ENCODE measurements around the gene OLIG2.

The OLIG2 gene

GRCh38 chr21:33069243-33069642 lies 43.5 kb downstream of the OLIG2 start:
- no peak for DNase-seq

- no peak for DNase-seq
These were observed 43.9 kb downstream of the OLIG2 start for GRCh38 chr21:33069645-33069993.

DNA sequence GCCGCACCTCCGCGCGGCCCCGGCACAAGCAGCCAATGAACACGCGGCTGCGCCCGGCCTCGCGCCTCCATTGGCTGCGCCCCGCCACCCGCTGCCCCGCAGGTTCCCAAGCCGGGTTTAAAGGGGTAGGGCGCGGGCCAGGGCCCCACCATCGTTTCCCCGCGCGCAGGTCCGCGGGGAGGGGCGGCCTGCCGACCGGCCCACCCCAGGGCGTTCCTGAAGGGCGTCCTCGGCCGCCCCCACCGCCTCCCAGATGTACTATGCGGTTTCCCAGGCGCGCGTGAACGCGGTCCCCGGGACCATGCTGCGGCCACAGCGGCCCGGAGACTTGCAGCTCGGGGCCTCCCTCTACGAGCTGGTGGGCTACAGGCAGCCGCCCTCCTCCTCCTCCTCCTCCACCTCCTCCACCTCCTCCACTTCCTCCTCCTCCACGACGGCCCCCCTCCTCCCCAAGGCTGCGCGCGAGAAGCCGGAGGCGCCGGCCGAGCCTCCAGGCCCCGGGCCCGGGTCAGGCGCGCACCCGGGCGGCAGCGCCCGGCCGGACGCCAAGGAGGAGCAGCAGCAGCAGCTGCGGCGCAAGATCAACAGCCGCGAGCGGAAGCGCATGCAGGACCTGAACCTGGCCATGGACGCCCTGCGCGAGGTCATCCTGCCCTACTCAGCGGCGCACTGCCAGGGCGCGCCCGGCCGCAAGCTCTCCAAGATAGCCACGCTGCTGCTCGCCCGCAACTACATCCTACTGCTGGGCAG lies 44.4 kb downstream of the OLIG2 start, which contains the start of gene OLIG1:
TSS of gene OLIG1 (plus strand) at position 148 of the 750 bp plus-strand sequence. CDS start at position 254, 106 bp downstream.
- DNase-seq = peak; percentile 5

DNA sequence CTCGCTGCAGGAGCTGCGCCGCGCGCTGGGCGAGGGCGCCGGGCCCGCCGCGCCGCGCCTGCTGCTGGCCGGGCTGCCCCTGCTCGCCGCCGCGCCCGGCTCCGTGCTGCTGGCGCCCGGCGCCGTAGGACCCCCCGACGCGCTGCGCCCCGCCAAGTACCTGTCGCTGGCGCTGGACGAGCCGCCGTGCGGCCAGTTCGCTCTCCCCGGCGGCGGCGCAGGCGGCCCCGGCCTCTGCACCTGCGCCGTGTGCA lies 44.9 kb downstream of the OLIG2 start:
- DNase-seq = no peak

DNA sequence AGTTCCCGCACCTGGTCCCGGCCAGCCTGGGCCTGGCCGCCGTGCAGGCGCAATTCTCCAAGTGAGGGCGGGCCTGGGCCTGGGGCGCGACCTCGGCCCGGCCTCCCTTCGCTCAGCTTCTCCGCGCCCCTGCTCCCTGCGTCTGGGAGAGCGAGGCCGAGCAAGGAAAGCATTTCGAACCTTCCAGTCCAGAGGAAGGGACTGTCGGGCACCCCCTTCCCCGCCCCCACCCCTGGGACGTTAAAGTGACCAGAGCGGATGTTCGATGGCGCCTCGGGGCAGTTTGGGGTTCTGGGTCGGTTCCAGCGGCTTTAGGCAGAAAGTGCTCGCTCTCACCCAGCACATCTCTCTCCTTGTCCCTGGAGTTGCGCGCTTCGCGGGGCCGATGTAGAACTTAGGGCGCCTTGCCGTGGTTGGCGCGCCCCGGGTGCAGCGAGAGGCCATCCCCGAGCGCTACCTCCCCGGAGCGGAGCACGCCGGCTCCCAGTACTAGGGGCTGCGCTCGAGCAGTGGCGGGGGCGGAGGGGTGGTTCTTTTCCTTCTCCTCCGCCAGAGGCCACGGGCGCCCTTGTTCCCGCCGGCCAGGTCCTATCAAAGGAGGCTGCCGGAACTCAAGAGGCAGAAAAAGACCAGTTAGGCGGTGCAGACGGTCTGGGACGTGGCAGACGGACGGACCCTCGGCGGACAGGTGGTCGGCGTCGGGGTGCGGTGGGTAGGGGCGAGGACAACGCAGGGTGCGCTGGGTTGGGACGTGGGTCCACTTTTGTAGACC lies 45.4 kb downstream of the OLIG2 start:
- no peak for DNase-seq

- no peak for DNase-seq
These were observed 46.1 kb downstream of the OLIG2 start for GRCh38 chr21:33071770-33072306.

DNA sequence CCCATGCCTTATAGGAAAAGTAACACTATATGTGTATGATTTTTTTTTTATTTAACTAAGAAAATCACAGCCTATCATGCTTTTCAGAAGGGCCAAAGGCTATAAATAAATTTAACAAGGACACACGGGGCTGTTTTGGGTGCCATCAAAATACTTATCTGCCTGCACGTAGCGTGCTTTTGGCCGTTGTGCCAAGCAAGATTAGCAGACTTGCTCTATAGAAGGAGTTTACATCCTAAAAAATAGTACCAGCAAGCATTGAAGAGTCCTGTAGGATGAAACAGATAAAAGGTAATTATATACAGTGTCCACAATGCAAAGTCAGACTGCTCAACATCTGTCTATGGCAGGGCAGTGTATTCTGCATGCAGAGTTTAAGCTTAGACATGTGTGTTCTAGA lies 47.9 kb downstream of the OLIG2 start:
- DNase-seq = no peak

GRCh38 chr21:33075128-33075527 lies 49.4 kb downstream of the OLIG2 start:
- no peak for DNase-seq

- DNase-seq = no peak
These were observed 50.0 kb downstream of the OLIG2 start for GRCh38 chr21:33075596-33076195.

- no peak for DNase-seq
These were observed 51.0 kb downstream of the OLIG2 start for GRCh38 chr21:33076600-33077329.

Measured in NCI-H1417 treated with DMSO at 0.1 percent for 48 hours (cell line).